GM12874 (cell line): Measurements from ENCODE around the gene GPR78.

ENCODE experiments used
- CTCF ChIP-seq: IDR thresholded peaks from 2 replicates; pipeline ENCODE4 v1.5.1; 2011; ENCODE audit warnings: low read depth, mild to moderate bottlenecking, control low read depth, low read length, moderate library complexity; ENCODE audit not compliant: insufficient read depth

Gene GPR78

GRCh38 chr4:8573266-8573665, 6.9 kb upstream of the GPR78 start:
- no peak for TF ChIP-seq CTCF

GRCh38 chr4:8574796-8575370, 5.3 kb upstream of the GPR78 start:
- TF ChIP-seq CTCF, result no peak

GRCh38 chr4:8575457-8575856, 4.7 kb upstream of the GPR78 start:
- TF ChIP-seq CTCF, result no peak

GRCh38 chr4:8577046-8577445, 3.1 kb upstream of the GPR78 start:
- TF ChIP-seq CTCF, result no peak

GRCh38 chr4:8577972-8578371, 2.2 kb upstream of the GPR78 start:
- no peak for TF ChIP-seq CTCF

- TF ChIP-seq CTCF, result no peak
Measured at GRCh38 chr4:8578717-8579116, 1.5 kb upstream of the GPR78 start.

- no peak for TF ChIP-seq CTCF
Measured at GRCh38 chr4:8579526-8580320, 469 bp upstream of the GPR78 start.
